Stimulated activated CD8-positive, alpha-beta memory T cell treated with anti-CD3 and anti-CD28 coated beads, Interleukin-4, amount 100 ng/mL, for 1 hour (primary cell): ENCODE measurements around the gene ADCY5.
"Not testable (repeated sequence)": the region's sequence is repeated elsewhere in the genome, so short reads cannot be mapped to it uniquely, and the experiment has no call there.

Experiments used
- DNase-seq, 2 donors: peaks; one replicate each; pipeline ENCODE4 v3.0.0-alpha.2; 2020; ENCODE audit warnings: low read depth in 2 of 2, low spot score in 1 of 2

ADCY5 gene

GRCh38 chr3:123448536-123449101 lies at the start of gene ADCY5:
Gene ADCY5, minus strand, starts transcription at chr3:123449090. Its CDS starts 545 bp downstream, at chr3:123448545.
- DNase-seq: no peak

GRCh38 chr3:123493912-123494311 lies 45.0 kb upstream of the ADCY5 start:
- DNase-seq: no peak

- no peak for DNase-seq
Measured at GRCh38 chr3:123491966-123492587, 43.2 kb upstream of the ADCY5 start.

- no peak for DNase-seq
Measured at GRCh38 chr3:123489400-123490004, 40.6 kb upstream of the ADCY5 start.

GRCh38 chr3:123488645-123489347 lies 39.9 kb upstream of the ADCY5 start:
- no peak for DNase-seq

GRCh38 chr3:123487063-123487462 lies 38.2 kb upstream of the ADCY5 start:
- DNase-seq: not testable (repeated sequence)

- DNase-seq: no peak
Measured at GRCh38 chr3:123486460-123486859, 37.6 kb upstream of the ADCY5 start.

GRCh38 chr3:123485551-123485950 lies 36.7 kb upstream of the ADCY5 start:
- DNase-seq: no peak

GRCh38 chr3:123483146-123483545 lies 34.3 kb upstream of the ADCY5 start:
- DNase-seq: no peak

GRCh38 chr3:123481722-123482457 lies 33.0 kb upstream of the ADCY5 start:
- no peak for DNase-seq

- no peak for DNase-seq
Measured at GRCh38 chr3:123481071-123481470, 32.2 kb upstream of the ADCY5 start.

GRCh38 chr3:123480428-123480827 lies 31.5 kb upstream of the ADCY5 start:
- DNase-seq: no peak

GRCh38 chr3:123479891-123480290 lies 31.0 kb upstream of the ADCY5 start:
- no peak for DNase-seq

GRCh38 chr3:123478314-123478713 lies 29.4 kb upstream of the ADCY5 start:
- DNase-seq: no peak

- DNase-seq: no peak
Measured at GRCh38 chr3:123476967-123477750, 28.3 kb upstream of the ADCY5 start.

- no peak for DNase-seq
Measured at GRCh38 chr3:123475786-123476185, 26.9 kb upstream of the ADCY5 start.

GRCh38 chr3:123471106-123471505 lies 22.2 kb upstream of the ADCY5 start:
- no peak for DNase-seq

GRCh38 chr3:123469323-123469995 lies 20.6 kb upstream of the ADCY5 start:
- DNase-seq: no peak

GRCh38 chr3:123467046-123467445 lies 18.2 kb upstream of the ADCY5 start:
- no peak for DNase-seq

GRCh38 chr3:123464211-123464610 lies 15.3 kb upstream of the ADCY5 start:
- no peak for DNase-seq
